A549 (cell line): ENCODE results near the gene SCARB1. TPM values are rescaled to one million over a fixed set of nuclear protein-coding genes. Genes with fewer than 3 reads are reported as not detected.

Experiments used
- ATAC-seq, 2 experiments: fragments of 200-7000 bp in 1 of 2; fragments of >200 bp in 1 of 2; cut with Nextera tagmentation in 1 of 2; cut with Tn5 transposase in 1 of 2; 3 replicates each; pipeline versions ENCODE4 v1.8.0 to v1.9.1; 2018 to 2020; ENCODE audit warnings: mild to moderate bottlenecking in 1 of 2, moderate library complexity in 1 of 2
- CTCF ChIA-PET: fragments of 300-600 bp; sonication (Branson Sonifier 250); formaldehyde crosslinking; extraction: SDS; loops from one replicate; lab custom pipeline; 2021; ENCODE audit warnings: antibody characterized with exemption, inconsistent platforms; lab: Yijun Ruan, JAX
- POLR2A ChIA-PET: fragments of 350-600 bp; formaldehyde crosslinking; extraction: SDS; loops from one replicate; lab custom pipeline; 2021; ENCODE audit warnings: antibody characterized with exemption, inconsistent platforms; lab: Yijun Ruan, JAX
- DNase-seq, 2 experiments: peaks; one replicate each; pipeline versions ENCODE4 v3.0.0 to v3.0.0-alpha.2; 2011 to 2016; ENCODE audit warnings: low read depth in 1 of 2, low spot score in 1 of 2
- FAIRE-seq: peaks from 2 replicates; lab custom pipeline; 2011; peaks lifted over from hg19 to GRCh38; lab: Jason Lieb, UNC
- H3K27ac ChIP-seq, 2 experiments: fragments of >200 bp; sonication (Bioruptor Twin); formaldehyde crosslinking; 3 replicates each; pipeline ENCODE4 v1.5.1; 2016 to 2017
- H3K4me1 ChIP-seq: fragments of >200 bp; sonication (Bioruptor Twin); formaldehyde crosslinking; 3 replicates; pipeline ENCODE4 v1.6.1; 2016
- H3K4me2 ChIP-seq: fragments of >200 bp; sonication (Bioruptor Twin); formaldehyde crosslinking; 3 replicates; pipeline ENCODE4 v1.6.1; 2016
- H3K4me3 ChIP-seq: fragments of >200 bp; sonication (Bioruptor Twin); formaldehyde crosslinking; 3 replicates; pipeline ENCODE4 v1.5.1; 2016
- H3K9me3 ChIP-seq: fragments of >200 bp; sonication (Bioruptor Twin); formaldehyde crosslinking; 3 replicates; pipeline ENCODE4 v1.6.1; 2016
- ATOH8 ChIP-seq: fragments of 250-450 bp; sonication (Bioruptor Pico); IDR thresholded peaks from 2 replicates; pipeline ENCODE4 v1.5.0; 2020; ENCODE audit warnings: low read depth, mild to moderate bottlenecking, moderate library complexity
- CBX2 ChIP-seq: fragments of 200-600 bp; sonication (generic); IDR thresholded peaks from 2 replicates; pipeline ENCODE4 v1.6.1; 2016; ENCODE audit warnings: low read depth, mild to moderate bottlenecking, borderline replicate concordance
- CEBPB ChIP-seq, 2 experiments: fragments of >200 bp in 1 of 2; sonication (Bioruptor Twin) in 1 of 2; formaldehyde crosslinking in 1 of 2; IDR thresholded peaks; 2 replicates each; pipeline ENCODE4 v1.6.1; 2012 to 2016
- CHD2 ChIP-seq: fragments of 150-350 bp; IDR thresholded peaks from 2 replicates; pipeline ENCODE4 v1.6.1; 2014; ENCODE audit warnings: low read length; ENCODE audit not compliant: partially characterized antibody
- CTCF ChIP-seq: fragments of >200 bp; sonication (Bioruptor Twin); formaldehyde crosslinking; IDR thresholded peaks from 3 replicates; pipeline ENCODE4 v1.5.1; 2016
- EHMT2 ChIP-seq: fragments of 200-600 bp; sonication (generic); IDR thresholded peaks from 2 replicates; pipeline ENCODE4 v1.6.1; 2016; ENCODE audit warnings: antibody characterized with exemption, low read depth, mild to moderate bottlenecking, moderate library complexity
- ELK1 ChIP-seq: fragments of 150-350 bp; IDR thresholded peaks from 2 replicates; pipeline ENCODE4 v1.6.1; 2014; ENCODE audit warnings: low read depth, mild to moderate bottlenecking, low read length
- EP300 ChIP-seq, 2 experiments: fragments of >200 bp; sonication (Bioruptor Twin); formaldehyde crosslinking; IDR thresholded peaks; 2 replicates in 1 of 2; 3 replicates in 1 of 2; pipeline ENCODE4 v1.6.1; 2016 to 2017
- ESRRA ChIP-seq: fragments of 150-350 bp; IDR thresholded peaks from 2 replicates; pipeline ENCODE4 v1.6.1; 2014; ENCODE audit warnings: mild to moderate bottlenecking, low read length, borderline replicate concordance
- FOSL2 ChIP-seq, 2 experiments: fragments of 450-650 bp in 1 of 2; fragments of >200 bp in 1 of 2; sonication (Bioruptor Twin) in 1 of 2; formaldehyde crosslinking; IDR thresholded peaks; 2 replicates each; pipeline versions ENCODE4 v1.5.0 to v1.6.1; 2016 to 2020; ENCODE audit warnings: mild to moderate bottlenecking in 1 of 2, moderate library complexity in 1 of 2
- FOXS1 ChIP-seq: fragments of 250-450 bp; sonication (Bioruptor Pico); IDR thresholded peaks from 2 replicates; pipeline ENCODE4 v1.5.0; 2020; ENCODE audit warnings: mild to moderate bottlenecking, moderate library complexity
- HES2 ChIP-seq: fragments of >200 bp; sonication (Bioruptor Twin); formaldehyde crosslinking; IDR thresholded peaks from 2 replicates; pipeline ENCODE4 v1.6.1; 2016
- JUN ChIP-seq, 2 experiments: fragments of >200 bp; sonication (Bioruptor Twin); formaldehyde crosslinking; IDR thresholded peaks; 2 replicates in 1 of 2; 3 replicates in 1 of 2; pipeline ENCODE4 v1.6.1; 2016 to 2017
- JUNB ChIP-seq: fragments of >200 bp; sonication (Bioruptor Twin); formaldehyde crosslinking; IDR thresholded peaks from 2 replicates; pipeline ENCODE4 v1.6.1; 2016
- MAFK ChIP-seq: fragments of 450-650 bp; IDR thresholded peaks from 2 replicates; pipeline ENCODE4 v1.6.1; 2014; ENCODE audit not compliant: partially characterized antibody
- NPAS2 ChIP-seq: fragments of 250-450 bp; sonication (Bioruptor Pico); IDR thresholded peaks from 2 replicates; pipeline ENCODE4 v1.8.0; 2022; ENCODE audit warnings: mild to moderate bottlenecking, moderate library complexity, borderline replicate concordance
- NR3C1 ChIP-seq: fragments of >200 bp; sonication (Bioruptor Twin); formaldehyde crosslinking; IDR thresholded peaks from 3 replicates; pipeline ENCODE4 v1.6.1; 2017
- PHF8 ChIP-seq: fragments of 200-600 bp; sonication (generic); IDR thresholded peaks from 2 replicates; pipeline ENCODE4 v1.6.1; 2016; ENCODE audit warnings: low read depth, mild to moderate bottlenecking, antibody characterized with exemption, moderate library complexity, borderline replicate concordance
- POLR2AphosphoS2 ChIP-seq: conservative IDR thresholded peaks from 2 replicates; pipeline ENCODE4 v1.6.1; 2012; ENCODE audit warnings: low read length, improper control_type of control experiment, inconsistent platforms
- REST ChIP-seq: fragments of 200-600 bp; sonication (generic); IDR thresholded peaks from 2 replicates; pipeline ENCODE4 v1.6.1; 2016; ENCODE audit warnings: antibody characterized with exemption, mild to moderate bottlenecking, moderate library complexity
- SMC3 ChIP-seq: fragments of >200 bp; sonication (Bioruptor Twin); formaldehyde crosslinking; IDR thresholded peaks from 3 replicates; pipeline ENCODE4 v1.6.1; 2018; ENCODE audit warnings: inconsistent platforms
- TFCP2L1 ChIP-seq: fragments of 250-450 bp; sonication (Bioruptor Pico); IDR thresholded peaks from 2 replicates; pipeline ENCODE4 v1.5.0; 2021; ENCODE audit warnings: mild to moderate bottlenecking
- TP53 ChIP-seq: fragments of 250-450 bp; sonication (Bioruptor Pico); IDR thresholded peaks from 2 replicates; pipeline ENCODE4 v1.5.0; 2021; ENCODE audit warnings: mild to moderate bottlenecking, moderate library complexity
- ZC3H11A ChIP-seq: fragments of 450-650 bp; IDR thresholded peaks from 2 replicates; pipeline ENCODE4 v1.6.1; 2014; ENCODE audit warnings: antibody characterized with exemption, mild to moderate bottlenecking
- ZFP36 ChIP-seq: fragments of 450-650 bp; IDR thresholded peaks from 2 replicates; pipeline ENCODE4 v1.6.1; 2014; ENCODE audit warnings: borderline replicate concordance; ENCODE audit not compliant: partially characterized antibody
- ZNF302 ChIP-seq: fragments of 250-450 bp; sonication (Bioruptor Pico); IDR thresholded peaks from 2 replicates; pipeline ENCODE4 v1.9.0; 2021; ENCODE audit warnings: inconsistent platforms, mild to moderate bottlenecking, moderate library complexity
- ZSCAN20 ChIP-seq: fragments of 250-450 bp; sonication (Bioruptor Pico); IDR thresholded peaks from 2 replicates; pipeline ENCODE4 v1.8.0; 2022; ENCODE audit warnings: mild to moderate bottlenecking, moderate library complexity
- WGBS: methylation state at CpG from one replicate; pipeline ENCODE4 v1.1.6; 2017; ENCODE audit errors: missing lambda C conversion rate; 5-methylcytosine and 5-hydroxymethylcytosine counted together
- polyA plus RNA-seq, 4 experiments: library from polyadenylated mRNA; depleted of rRNA in 3 of 4; stranded (reverse); fragments of >200 nt; fragmentation: RNase III in 1 of 4; extraction: RNeasy Plus Mini Kit Qiagen cat#74134 plus additional on column Dnase treatment in 1 of 4; gene quantifications; 2 replicates in 3 of 4; 3 replicates in 1 of 4; pipeline ENCODE4 v1.2.3, GENCODE V29; 2011 to 2017

The SCARB1 gene
- polyA plus RNA-seq, 2 of the 4 experiments (the other 2 are of a cell fraction): 81.1 to 154 TPM

GRCh38 chr12:124762791-124763593, 100.7 kb downstream of the SCARB1 start:
- CTCF ChIA-PET: interaction anchor here (0.9 to 10.5 kb wide), 14 partner anchors 8 to 727 kb away, joined by 3 to 93 read pairs (median 4); no protein-coding TSS in a partner anchor
- 77% methylated on average over 13 of the region's 13 CpGs for WGBS
- DNase-seq: no peak
- no peak for FAIRE-seq
- H3K4me3 ChIP-seq: no peak overlapping the region
- POLR2A ChIA-PET: no interaction called here
- H3K4me1 ChIP-seq: peaks cover 22% of the 10 kb centered on the region
- H3K4me2 ChIP-seq: no peak overlapping the region
- TF ChIP-seq TFCP2L1 (CRISPR knock-in tag) (no peak), EHMT2 (no peak), ELK1 (no peak), REST (no peak), JUN (IDR thresholded peaks at IDR 0.05) (no peak), NPAS2 (CRISPR knock-in tag) (no peak), CHD2 (no peak), SMC3 (no peak), MAFK (no peak), TP53 (CRISPR knock-in tag) (no peak), ATOH8 (CRISPR knock-in tag) (no peak), CEBPB (IDR thresholded peaks at IDR 0.05) (no peak)
- H3K27ac ChIP-seq: no peak overlapping the region; a peak in 1 of 6 replicates
- peaks cover 22% of the 10 kb centered on the region for H3K9me3 ChIP-seq
- no peak for ATAC-seq

- Histone ChIP-seq H3K27ac (peak overlapping the region in 1 of 2 experiments; percentile 64; a peak in 4 of 6 replicates), H3K4me2 (no peak overlapping the region), H3K9me3 (peaks cover 24% of the 10 kb centered on the region), H3K4me3 (no peak overlapping the region), H3K4me1 (peaks cover 19% of the 10 kb centered on the region)
- no peak for TF ChIP-seq HES2
- no peak for TF ChIP-seq ZFP36
- TF ChIP-seq NR3C1: no peak
- no peak for TF ChIP-seq JUN (IDR thresholded peaks at IDR 0.05)
- TF ChIP-seq ATOH8 (CRISPR knock-in tag): no peak
- no peak for TF ChIP-seq POLR2AphosphoS2
- TF ChIP-seq ZC3H11A: no peak
- TF ChIP-seq FOXS1 (CRISPR knock-in tag): no peak
- TF ChIP-seq TFCP2L1 (CRISPR knock-in tag): no peak
- TF ChIP-seq PHF8: no peak
- TF ChIP-seq ESRRA: no peak
- no peak for TF ChIP-seq CBX2
- TF ChIP-seq SMC3: no peak
- no peak for TF ChIP-seq ZNF302 (CRISPR knock-in tag)
- TF ChIP-seq FOSL2 (IDR thresholded peaks at IDR 0.05): no peak
- TF ChIP-seq FOSL2 (CRISPR knock-in tag; IDR thresholded peaks at IDR 0.05): no peak
- TF ChIP-seq EP300 (IDR thresholded peaks at IDR 0.05): no peak
- TF ChIP-seq JUNB: no peak
- no peak for TF ChIP-seq ZSCAN20 (CRISPR knock-in tag)
- no peak for TF ChIP-seq CHD2
- TF ChIP-seq CTCF: no peak
- POLR2A ChIA-PET: interaction anchor here (0.9 kb wide), 1 partner anchor 16 kb away, joined by 4 read pairs; no protein-coding TSS in a partner anchor
- no peak for ATAC-seq
- no peak for DNase-seq
- CTCF ChIA-PET: interaction anchor here (0.8 to 10.5 kb wide), 13 partner anchors 9 to 726 kb away, joined by 3 to 93 read pairs (median 4); no protein-coding TSS in a partner anchor
- FAIRE-seq: no peak
- 82% methylated on average over 8 of the region's 8 CpGs for WGBS
Measured at GRCh38 chr12:124762384-124762783, 101.3 kb downstream of the SCARB1 start.
